Ovary (tissue), 9 donors: ENCODE data around the gene MITF. TPM values are rescaled to one million over a fixed set of nuclear protein-coding genes. Genes with fewer than 3 reads are reported as not detected.

Experiments
- DNase-seq, 5 donors: peaks; one replicate each; pipeline ENCODE4 v3.0.0-alpha.2; 2019 to 2020
- H3K27ac ChIP-seq, 2 donors: fragments of 200-600 bp; one replicate each; pipeline versions ENCODE4 v1.5.1 to v1.8.0; 2019 to 2022
- H3K27me3 ChIP-seq: fragments of 200-600 bp; one replicate; pipeline ENCODE4 v1.8.0; 2022
- H3K36me3 ChIP-seq: fragments of 200-600 bp; sonication (generic); one replicate; pipeline ENCODE4 v1.5.1; 2019
- H3K4me1 ChIP-seq: one replicate; pipeline ENCODE4 v1.8.1; 2013; ENCODE audit warnings: mild to moderate bottlenecking, moderate library complexity; ENCODE audit not compliant: insufficient read depth
- H3K4me3 ChIP-seq: fragments of 200-600 bp; sonication (generic); one replicate; pipeline ENCODE4 v1.5.1; 2017
- H3K9me3 ChIP-seq, 2 donors: fragments of 200-600 bp in 1 of 2; sonication (generic) in 1 of 2; one replicate each; pipeline versions ENCODE4 v1.5.1 to v1.8.1; 2013 to 2019; ENCODE audit warnings: mild to moderate bottlenecking in 1 of 2, moderate library complexity in 1 of 2
- EP300 ChIP-seq: sonication (generic); formaldehyde crosslinking; IDR thresholded peaks from one replicate; pipeline ENCODE4 v1.6.1; 2017; ENCODE audit warnings: antibody characterized with exemption
- POLR2A ChIP-seq: fragments of 450-650 bp; IDR thresholded peaks from one replicate; pipeline ENCODE4 v1.6.1; 2017; ENCODE audit warnings: antibody characterized with exemption, mild to moderate bottlenecking, moderate library complexity
- WGBS, 3 donors: extraction: QIAGEN DNeasy Blood & Tissue Kit in 1 of 3; methylation state at CpG; one replicate each; pipeline versions ENCODE4 v1.1.5 to v1.1.7; 2013 to 2017; 5-methylcytosine and 5-hydroxymethylcytosine counted together
- intact Hi-C, 4 donors: fragments of 100-400 bp; cut with DNase I; formaldehyde crosslinking; loops; one replicate each; pipeline versions ENCODE4 v1.11.0 to v1.15.1; 2022 to 2023
- polyA plus RNA-seq, 2 donors: library from polyadenylated mRNA; stranded (reverse); fragments of 200-250 nt in 1 of 2; fragments of 350-450 nt in 1 of 2; fragmentation: Illumina TruSeq in 1 of 2; extraction: RNeasy Lipid Tissue Mini Kit (QIAGEN cat#74804) in 1 of 2; gene quantifications; one replicate each; pipeline ENCODE4 v1.2.3, GENCODE V29; 2013 to 2014
- total RNA-seq, 7 donors: library from RNA; depleted of rRNA in 2 of 7; stranded (reverse); fragments of >200 nt in 2 of 7; fragmentation: NEBNext Ultra II Directional in 3 of 7; extraction: Animal tissue kit (Norgen Biotek cat#: 25700) in 3 of 7; gene quantifications; one replicate each; pipeline versions ENCODE4 v1.1.0 to v1.2.4, GENCODE V29; 2016 to 2023
- TF ChIP-seq, protein P1 (sequence below), 3 donors: fragments of 450-650 bp in 2 of 3; fragments of 200-600 bp in 1 of 3; IDR thresholded peaks; one replicate each; pipeline versions ENCODE4 v1.5.1 to v1.8.0; 2016 to 2022; ENCODE audit warnings: antibody characterized with exemption in 3 of 3, mild to moderate bottlenecking in 1 of 3
- donor health status: DM: no; HTN: no; CAD: no; lungs with moderate emphysema.
- donor health status: DM: no; HTN: no; CAD: no.
- donor health status: Bipolar disorder and iron deficiency.
- donor health status: DM: yes; HTN: yes; CAD: no.
- donor health status: DM: no; HTN: no; CAD: no.
- donor health status: DM: yes; HTN: yes; CAD: no.

The MITF gene
- total and polyA plus RNA-seq, 9 donors, result 13.6 to 38.0 (median 24.9) TPM

DNA sequence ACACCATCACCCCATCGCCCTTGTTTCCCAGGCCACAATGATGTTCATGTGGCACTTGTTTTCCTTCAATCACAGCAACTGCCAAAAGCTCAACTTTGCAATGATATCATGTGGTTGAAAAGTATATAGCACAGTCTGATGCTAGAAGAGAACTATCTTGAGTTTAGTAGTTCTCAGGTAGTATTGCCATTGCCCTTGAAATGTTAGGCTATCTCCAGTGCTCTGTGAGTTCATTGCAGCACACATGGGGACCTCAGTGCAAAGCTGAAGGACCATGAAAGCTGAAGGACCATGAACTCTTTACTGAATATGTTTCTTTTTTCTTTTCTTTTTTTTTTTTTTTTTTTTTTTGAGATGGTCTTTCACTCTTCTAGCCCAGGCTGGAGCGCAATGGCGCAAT lies 224.4 kb downstream of the MITF start:
- Histone ChIP-seq H3K4me3 (no peak overlapping the region), H3K36me3 (no peaks in the 10 kb centered on the region), H3K9me3 (no peaks in the 10 kb centered on the region), H3K4me1 (no peaks in the 10 kb centered on the region), H3K27me3 (no peaks in the 10 kb centered on the region), H3K27ac (no peak overlapping the region)
- TF ChIP-seq EP300, result no peak
- TF ChIP-seq POLR2A, result no peak
- TF ChIP-seq, protein P1, sequence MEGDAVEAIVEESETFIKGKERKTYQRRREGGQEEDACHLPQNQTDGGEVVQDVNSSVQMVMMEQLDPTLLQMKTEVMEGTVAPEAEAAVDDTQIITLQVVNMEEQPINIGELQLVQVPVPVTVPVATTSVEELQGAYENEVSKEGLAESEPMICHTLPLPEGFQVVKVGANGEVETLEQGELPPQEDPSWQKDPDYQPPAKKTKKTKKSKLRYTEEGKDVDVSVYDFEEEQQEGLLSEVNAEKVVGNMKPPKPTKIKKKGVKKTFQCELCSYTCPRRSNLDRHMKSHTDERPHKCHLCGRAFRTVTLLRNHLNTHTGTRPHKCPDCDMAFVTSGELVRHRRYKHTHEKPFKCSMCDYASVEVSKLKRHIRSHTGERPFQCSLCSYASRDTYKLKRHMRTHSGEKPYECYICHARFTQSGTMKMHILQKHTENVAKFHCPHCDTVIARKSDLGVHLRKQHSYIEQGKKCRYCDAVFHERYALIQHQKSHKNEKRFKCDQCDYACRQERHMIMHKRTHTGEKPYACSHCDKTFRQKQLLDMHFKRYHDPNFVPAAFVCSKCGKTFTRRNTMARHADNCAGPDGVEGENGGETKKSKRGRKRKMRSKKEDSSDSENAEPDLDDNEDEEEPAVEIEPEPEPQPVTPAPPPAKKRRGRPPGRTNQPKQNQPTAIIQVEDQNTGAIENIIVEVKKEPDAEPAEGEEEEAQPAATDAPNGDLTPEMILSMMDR (IDR thresholded peaks at IDR 0.05), result no peak
- intact Hi-C loops, result no loop called here
- DNase-seq, result no peak
- 97 to 98% (median 97%) methylated on average over 3 of the region's 3 CpGs for WGBS, 3 donors

DNA sequence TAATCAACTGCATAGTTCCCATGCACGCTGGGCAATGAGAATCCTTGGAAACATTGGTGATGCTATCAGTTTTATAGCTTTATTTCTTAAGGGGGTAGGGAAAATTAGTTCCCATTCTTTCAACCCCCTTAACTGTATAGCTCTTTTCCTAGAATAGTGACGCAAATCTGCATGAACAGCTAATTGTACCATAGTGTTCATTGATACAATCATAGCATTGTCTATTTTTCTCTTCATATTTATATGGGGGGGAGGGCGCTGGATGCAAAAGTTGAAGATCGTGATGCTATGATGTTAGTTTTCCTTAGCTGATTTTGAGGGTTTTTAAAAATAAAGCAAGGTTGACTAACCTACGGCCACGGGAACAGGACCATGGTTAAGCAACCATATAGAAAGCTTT lies 227.9 kb downstream of the MITF start:
- no peaks in the 10 kb centered on the region for H3K9me3 ChIP-seq
- H3K27me3 ChIP-seq, result no peaks in the 10 kb centered on the region
- intact Hi-C loops, result no loop called here
- H3K4me3 ChIP-seq, result no peak overlapping the region
- H3K27ac ChIP-seq, result no peak overlapping the region
- no peaks in the 10 kb centered on the region for H3K36me3 ChIP-seq
- TF ChIP-seq, protein P1 (IDR thresholded peaks at IDR 0.05), result no peak
- no peak for TF ChIP-seq POLR2A
- TF ChIP-seq EP300, result no peak
- H3K4me1 ChIP-seq, result no peaks in the 10 kb centered on the region
- 84 to 97% (median 96%) methylated on average over 6 of the region's 6 CpGs for WGBS, 3 donors
- no peak for DNase-seq

DNA sequence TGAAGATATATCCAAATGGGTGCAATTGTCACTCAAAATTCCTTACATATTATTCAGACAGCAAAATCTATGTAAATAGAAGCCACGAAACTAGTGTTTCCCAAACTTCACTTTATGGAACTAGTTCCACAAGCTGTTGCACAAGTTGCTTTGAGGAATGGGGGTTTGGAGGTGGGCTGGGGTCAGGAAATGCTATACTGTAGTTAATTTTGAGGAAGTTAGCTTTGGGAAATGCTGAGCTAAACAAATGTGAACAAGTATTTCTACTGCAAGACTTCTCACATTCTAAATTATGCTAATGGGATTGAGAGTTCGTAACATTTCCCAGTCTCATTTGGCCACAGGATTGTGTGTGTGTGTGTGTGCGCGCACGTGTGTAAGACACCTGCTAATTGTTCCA lies 231.6 kb downstream of the MITF start:
- no peaks in the 10 kb centered on the region for H3K9me3 ChIP-seq
- WGBS, 3 donors, result 89 to 91% (median 89%) methylated on average over 5 of the region's 5 CpGs
- intact Hi-C loops, result no loop called here
- no peak for DNase-seq
- no peak overlapping the region for H3K27ac ChIP-seq
- no peaks in the 10 kb centered on the region for H3K27me3 ChIP-seq
- TF ChIP-seq POLR2A (no peak), EP300 (no peak)
- TF ChIP-seq, protein P1 (IDR thresholded peaks at IDR 0.05), result no peak
- no peaks in the 10 kb centered on the region for H3K4me1 ChIP-seq
- H3K36me3 ChIP-seq, result no peaks in the 10 kb centered on the region
- H3K4me3 ChIP-seq, result no peak overlapping the region

DNA sequence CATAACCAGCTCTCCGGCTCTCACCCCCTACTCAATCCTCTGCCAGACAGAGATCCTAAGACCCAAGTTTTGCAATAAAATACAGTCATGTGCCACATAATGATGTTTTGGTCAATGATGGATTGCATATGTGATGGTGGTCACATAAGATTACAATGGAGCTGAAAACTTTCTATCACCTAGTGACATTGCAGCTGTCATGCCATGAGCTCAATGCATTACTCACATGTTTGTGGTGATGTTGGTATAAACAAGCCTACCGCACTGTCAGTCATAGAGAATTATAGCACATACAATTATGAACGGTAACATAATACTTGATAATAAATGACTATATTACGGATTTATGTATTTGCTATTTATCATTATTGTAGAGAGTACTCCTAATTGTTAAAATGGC lies 233.4 kb downstream of the MITF start:
- intact Hi-C loops, result no loop called here
- no peak overlapping the region for H3K27ac ChIP-seq
- H3K36me3 ChIP-seq, result no peaks in the 10 kb centered on the region
- H3K4me3 ChIP-seq, result no peak overlapping the region
- no peaks in the 10 kb centered on the region for H3K27me3 ChIP-seq
- DNase-seq, result no peak
- 93 to 95% (median 94%) methylated on average over 4 of the region's 4 CpGs for WGBS, 3 donors
- TF ChIP-seq EP300, result no peak
- TF ChIP-seq POLR2A, result no peak
- TF ChIP-seq, protein P1 (IDR thresholded peaks at IDR 0.05), result no peak
- no peaks in the 10 kb centered on the region for H3K9me3 ChIP-seq
- H3K4me1 ChIP-seq, result no peaks in the 10 kb centered on the region

DNA sequence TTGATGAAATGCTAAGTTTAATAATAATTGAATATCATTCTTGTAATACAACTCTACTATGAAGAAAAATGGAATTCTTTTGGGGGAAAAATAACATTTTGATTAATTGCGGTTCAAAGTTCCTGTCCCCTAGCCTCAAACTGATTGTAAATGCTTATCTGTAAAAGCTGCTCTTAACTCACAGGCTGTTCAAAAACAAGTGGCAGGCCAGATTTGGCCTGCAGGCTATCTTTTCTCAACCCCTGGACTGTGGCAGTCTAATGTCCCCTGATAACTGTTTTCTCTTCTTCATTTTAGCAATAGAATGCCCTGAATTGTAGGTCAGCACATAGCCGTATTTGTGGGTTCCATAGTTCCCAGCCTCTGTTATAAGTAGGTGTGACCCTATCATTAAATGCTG lies 236.8 kb downstream of the MITF start:
- H3K9me3 ChIP-seq, result no peaks in the 10 kb centered on the region
- H3K27ac ChIP-seq, result no peak overlapping the region
- no peaks in the 10 kb centered on the region for H3K27me3 ChIP-seq
- H3K36me3 ChIP-seq, result no peaks in the 10 kb centered on the region
- H3K4me3 ChIP-seq, result no peak overlapping the region
- no peak for DNase-seq
- intact Hi-C loops, result no loop called here
- 82 to 92% (median 85%) methylated on average over 2 of the region's 2 CpGs for WGBS, 3 donors
- no peaks in the 10 kb centered on the region for H3K4me1 ChIP-seq
- TF ChIP-seq POLR2A, result no peak
- TF ChIP-seq EP300, result no peak
- TF ChIP-seq, protein P1 (IDR thresholded peaks at IDR 0.05), result no peak
